CD4-positive, alpha-beta T cell treated with Interleukin-10 for 1 hour (primary cell): ENCODE data around the gene UBE2D3.
A peak's percentile ranks its signal among the peaks of the same experiment; 100 is the strongest.
"Not testable (repeated sequence)": the region's sequence is repeated elsewhere in the genome, so short reads cannot be mapped to it uniquely, and the experiment has no call there.

Experiments used
- DNase-seq: peaks from one replicate; pipeline ENCODE4 v3.0.0-alpha.2; 2020

Gene UBE2D3

GRCh38 chr4:102828497-102828808 is 1.1 kb upstream of the UBE2D3 start:
- no peak for DNase-seq

- DNase-seq = peak; percentile 100
These were observed 534 bp upstream of the UBE2D3 start for GRCh38 chr4:102827674-102828496.

GRCh38 chr4:102826105-102826889 is 1.1 kb downstream of the UBE2D3 start:
- DNase-seq = no peak

DNA sequence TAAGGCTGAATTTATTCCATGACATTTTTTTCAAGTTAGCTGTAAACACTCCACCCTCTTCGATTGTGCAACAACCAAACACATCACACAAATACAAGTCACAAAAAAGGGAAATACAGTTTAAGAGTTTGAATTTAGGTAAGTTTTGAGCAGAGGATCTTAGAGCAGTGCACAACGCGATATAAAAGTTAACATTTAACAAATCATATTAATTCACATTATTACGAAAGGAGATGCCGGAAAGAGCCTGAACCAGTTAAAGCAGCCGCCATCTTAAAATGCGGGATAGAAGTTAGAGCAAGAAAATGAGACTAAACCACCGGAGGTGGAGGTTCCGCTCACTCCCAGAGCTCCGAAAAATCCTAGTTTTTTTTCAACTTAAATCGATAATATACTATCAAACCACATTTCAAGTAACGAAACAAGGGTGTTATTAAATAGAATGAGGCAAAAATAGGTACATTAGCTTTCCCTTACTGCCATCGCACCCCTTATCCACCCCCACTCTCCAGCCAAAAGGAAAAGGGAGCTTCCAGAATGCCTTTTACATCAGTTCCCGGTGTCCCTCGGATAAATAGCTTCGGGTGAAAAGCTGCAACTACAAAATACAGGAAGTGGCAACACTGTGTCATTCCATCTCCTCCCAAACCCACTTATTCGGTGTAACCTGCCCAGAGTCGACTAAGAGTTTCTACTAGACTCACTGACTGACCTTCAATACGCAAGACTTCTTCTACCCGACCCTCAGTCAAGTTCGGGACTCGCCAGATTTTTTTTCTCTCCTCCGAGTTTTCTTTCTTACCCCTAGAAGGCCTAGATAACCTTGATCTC is 1.9 kb downstream of the UBE2D3 start:
- DNase-seq = peak; percentile 58

- no peak for DNase-seq
These were observed 3.0 kb downstream of the UBE2D3 start for GRCh38 chr4:102824398-102824797.

GRCh38 chr4:102823897-102824296 is 3.5 kb downstream of the UBE2D3 start:
- DNase-seq = no peak

GRCh38 chr4:102823464-102823863 is 3.9 kb downstream of the UBE2D3 start:
- DNase-seq = no peak

DNA sequence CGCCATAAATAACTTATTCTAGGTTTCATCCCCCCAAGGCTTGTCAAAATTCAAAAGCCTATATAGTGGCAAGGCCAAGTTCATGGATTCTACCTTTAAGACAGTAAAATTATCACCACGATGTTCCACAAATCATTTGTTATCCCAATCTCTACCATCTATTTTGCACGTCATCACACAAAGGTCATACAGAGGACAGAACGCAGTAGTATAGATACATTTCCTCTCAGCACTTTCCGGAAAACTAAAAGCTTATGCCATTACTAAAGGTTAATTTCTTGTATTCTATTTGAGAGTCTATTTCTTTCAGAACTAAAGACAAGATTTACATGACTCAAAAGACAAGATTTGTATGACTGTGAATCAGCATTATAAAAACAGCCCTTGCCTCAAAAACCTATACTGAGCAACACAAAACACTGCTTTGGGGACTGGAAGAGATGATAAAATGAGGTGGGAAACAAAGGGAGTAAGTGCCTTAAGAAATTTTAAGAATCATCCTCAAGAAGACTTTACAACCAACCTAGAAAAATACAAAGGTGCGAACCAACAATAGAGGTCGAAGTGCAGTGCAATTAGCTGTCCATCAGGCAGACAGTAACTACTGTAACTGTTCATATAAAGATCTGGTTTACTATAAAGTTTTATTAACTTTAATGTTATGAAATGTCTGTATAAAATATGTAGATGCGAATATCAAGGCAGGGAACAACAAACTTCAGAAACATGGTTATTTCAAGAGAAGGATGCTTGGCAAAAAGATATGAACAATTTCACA is 7.6 kb downstream of the UBE2D3 start:
- DNase-seq = peak; percentile 78

DNA sequence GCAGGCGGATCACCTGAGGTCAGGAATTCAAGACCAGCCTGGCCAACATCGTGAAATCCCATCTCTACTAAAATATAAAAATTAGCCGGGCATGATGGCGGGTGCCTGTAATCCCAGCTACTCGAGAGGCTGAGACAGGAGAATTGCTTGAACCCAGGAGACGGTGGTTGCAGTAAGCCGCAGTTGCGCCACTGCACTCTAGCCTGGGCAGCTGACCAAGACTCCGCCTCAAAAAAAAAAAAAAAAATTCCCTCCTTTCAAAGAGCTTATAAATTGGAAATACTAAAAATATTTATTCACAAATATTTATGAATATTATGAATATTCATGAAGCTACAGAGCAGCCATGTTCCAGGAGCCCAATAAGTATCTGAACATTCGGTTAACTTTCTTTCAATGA is 8.3 kb downstream of the UBE2D3 start:
- not testable (repeated sequence) for DNase-seq

GRCh38 chr4:102817613-102818268 is 9.6 kb downstream of the UBE2D3 start:
- DNase-seq = no peak

DNA sequence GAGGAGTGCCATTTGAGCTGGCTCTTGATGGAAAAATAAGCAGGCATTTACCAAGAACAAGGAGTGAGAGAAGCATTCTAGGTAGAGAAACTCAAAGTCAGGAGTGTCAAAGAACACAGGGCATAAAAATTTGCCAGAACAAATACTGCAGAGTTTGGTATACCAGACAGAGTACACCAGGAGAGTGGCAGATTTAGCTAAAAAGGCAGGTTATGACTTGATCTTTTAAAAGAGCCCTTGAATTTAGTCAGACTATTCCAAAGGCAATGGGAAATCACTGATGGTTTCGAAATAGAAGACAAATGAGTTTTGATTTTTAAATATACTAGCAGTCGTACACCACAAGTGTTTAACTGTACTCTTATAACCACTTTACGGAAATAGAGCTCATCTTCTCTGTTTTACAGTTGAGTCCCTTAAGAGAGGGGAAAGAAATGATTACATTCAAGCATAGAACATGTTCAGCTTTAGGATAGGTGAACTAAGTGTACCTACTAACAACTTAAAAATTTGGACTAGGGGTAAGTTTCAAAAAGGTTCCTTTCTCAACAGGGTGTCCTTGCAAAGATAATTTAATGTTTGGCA is 10.2 kb downstream of the UBE2D3 start:
- DNase-seq = no peak

DNA sequence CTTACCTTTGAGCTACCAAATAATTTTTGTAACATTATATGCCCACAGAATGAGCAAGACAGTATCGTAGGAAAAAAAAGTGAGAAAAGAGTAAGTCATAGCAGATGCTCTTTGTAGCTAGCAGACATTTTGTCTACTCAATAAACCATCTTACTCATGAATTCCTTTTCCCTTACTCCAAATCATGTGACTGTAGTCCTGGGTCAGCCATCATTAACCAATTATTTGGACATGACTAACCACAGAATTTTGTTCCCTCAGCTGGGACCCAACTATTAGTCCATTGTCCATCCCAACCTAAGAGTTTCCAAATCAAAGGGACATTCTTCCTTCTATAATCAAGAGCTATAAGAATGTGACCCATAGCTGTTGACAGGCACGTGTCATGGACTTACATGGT is 11.4 kb downstream of the UBE2D3 start:
- no peak for DNase-seq

DNA sequence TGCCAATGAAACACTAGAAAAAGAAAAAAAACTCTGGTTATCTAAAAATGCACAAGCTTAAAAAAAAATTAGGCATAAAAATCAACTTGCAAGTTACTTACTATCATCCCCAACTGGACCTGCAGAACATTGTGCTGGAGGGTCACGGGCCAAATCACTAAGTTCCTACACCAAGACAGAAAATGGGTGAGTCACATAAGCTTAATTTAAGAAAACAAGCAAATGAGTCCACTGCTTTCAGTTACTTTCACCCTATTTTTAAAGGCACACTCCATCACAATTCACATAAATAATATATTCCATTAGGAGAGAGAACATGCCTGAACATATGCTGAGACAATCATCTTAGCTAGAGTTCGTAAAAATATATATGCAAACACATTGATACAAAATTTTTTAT is 17.7 kb downstream of the UBE2D3 start:
- DNase-seq = no peak

GRCh38 chr4:102809190-102809589 is 18.2 kb downstream of the UBE2D3 start:
- no peak for DNase-seq

DNA sequence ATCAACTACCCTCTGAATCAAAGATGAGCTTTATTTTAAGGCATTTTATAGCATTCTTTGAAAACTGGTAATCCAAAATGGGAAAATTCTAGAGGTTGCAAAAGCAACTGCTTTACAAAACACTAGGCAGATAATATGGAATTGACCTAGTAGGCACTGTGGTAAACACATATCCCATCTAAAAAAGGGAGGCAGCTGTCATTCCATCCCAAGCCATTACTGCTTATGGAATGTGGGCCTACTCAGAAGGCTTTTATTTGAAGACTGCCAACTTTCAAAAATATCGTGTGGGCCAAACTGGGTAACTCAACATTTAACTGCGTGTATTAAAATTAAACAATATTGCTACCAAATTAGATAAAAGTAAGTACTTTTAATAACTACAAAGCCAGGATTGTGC is 19.3 kb downstream of the UBE2D3 start:
- no peak for DNase-seq

- no peak for DNase-seq
These were observed 20.0 kb downstream of the UBE2D3 start for GRCh38 chr4:102807345-102807744.

DNA sequence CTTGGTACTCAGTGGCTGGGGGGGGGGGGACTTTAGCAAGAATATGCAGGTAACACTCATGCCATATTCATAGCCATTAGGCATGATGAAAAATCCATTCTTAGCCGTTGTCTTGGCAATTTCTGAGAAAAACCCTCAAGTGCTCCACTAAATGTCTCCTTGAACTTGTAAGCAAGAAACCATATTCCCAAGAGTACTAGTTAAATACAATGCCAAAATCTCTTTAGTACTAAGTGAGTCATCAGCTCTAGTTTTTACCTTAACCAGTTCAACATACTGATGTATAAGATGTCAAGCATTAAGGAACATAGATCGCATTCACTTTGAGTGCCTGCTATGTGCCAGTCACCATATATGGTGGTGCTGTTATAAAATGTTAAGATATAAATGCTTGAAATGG is 27.5 kb downstream of the UBE2D3 start:
- DNase-seq = no peak

DNA sequence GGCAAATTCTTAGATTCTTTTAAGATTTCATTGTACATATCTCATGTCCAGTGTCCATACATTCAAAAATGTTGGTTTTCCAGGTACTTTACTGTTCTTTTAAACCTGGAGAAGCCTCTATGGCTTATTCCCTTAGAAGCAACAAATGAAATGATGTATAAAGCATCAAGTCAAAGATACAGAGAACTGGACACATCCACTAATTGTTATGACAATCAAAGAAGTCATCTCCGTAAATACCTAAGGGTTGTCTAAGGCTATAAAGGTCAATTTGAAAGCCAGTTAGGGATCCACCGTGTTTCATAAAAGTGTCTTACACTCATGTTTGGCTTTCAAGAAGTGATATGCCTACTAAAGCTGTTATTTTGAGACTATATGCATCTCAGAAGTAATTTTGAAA is 32.4 kb downstream of the UBE2D3 start:
- DNase-seq = no peak

GRCh38 chr4:102792361-102792936 is 34.9 kb downstream of the UBE2D3 start:
- no peak for DNase-seq

GRCh38 chr4:102791318-102791835 is 36.0 kb downstream of the UBE2D3 start:
- no peak for DNase-seq

- DNase-seq = no peak
These were observed 38.0 kb downstream of the UBE2D3 start for GRCh38 chr4:102789317-102789717.
